H1 (cell line): ENCODE measurements around the gene MBNL2. TPM values are rescaled to one million over a fixed set of nuclear protein-coding genes. Genes with fewer than 3 reads are reported as not detected.
A peak's percentile ranks its signal among the peaks of the same experiment; 100 is the strongest.

Experiments
- CTCF ChIA-PET: fragments of 300-600 bp; sonication (Branson Sonifier 250); formaldehyde crosslinking; loops from one replicate; lab custom pipeline; 2021; ENCODE audit not compliant: partially characterized antibody; lab: Charles Lee
- POLR2A ChIA-PET: fragments of 300-600 bp; sonication (Branson Sonifier 250); formaldehyde crosslinking; loops from one replicate; lab custom pipeline; 2021; ENCODE audit warnings: inconsistent platforms; ENCODE audit not compliant: partially characterized antibody; lab: Charles Lee
- DNase-seq, 2 experiments: peaks; one replicate each; pipeline versions ENCODE4 v3.0.0 to v3.0.0-alpha.2; 2010 to 2022; ENCODE audit warnings: low spot score in 2 of 2, low read depth in 1 of 2, mixed read lengths in 1 of 2
- FAIRE-seq: peaks from 2 replicates; lab custom pipeline; 2011; peaks lifted over from hg19 to GRCh38; lab: Jason Lieb, UNC
- H2AFZ ChIP-seq: 2 replicates; pipeline ENCODE4 v1.8.1; 2012; ENCODE audit warnings: low read length, inconsistent platforms
- H2AK5ac ChIP-seq: 2 replicates; pipeline ENCODE4 v1.6.1; 2013; ENCODE audit warnings: low read depth, low read length
- H2BK120ac ChIP-seq: replicated peaks from 2 replicates; pipeline ENCODE3; 2013; ENCODE audit warnings: low read depth, low read length, inconsistent platforms
- H2BK12ac ChIP-seq: 2 replicates; pipeline ENCODE4 v1.6.1; 2013; ENCODE audit warnings: low read depth, low read length
- H2BK15ac ChIP-seq: 2 replicates; pipeline ENCODE4 v1.6.1; 2013; ENCODE audit warnings: low read length
- H2BK20ac ChIP-seq: 2 replicates; pipeline ENCODE4 v1.6.1; 2013; ENCODE audit warnings: low read length
- H2BK5ac ChIP-seq: 2 replicates; pipeline ENCODE4 v1.6.1; 2013; ENCODE audit warnings: low read depth, low read length
- H3K14ac ChIP-seq: 2 replicates; pipeline ENCODE4 v1.6.1; 2013; ENCODE audit warnings: inconsistent platforms; ENCODE audit not compliant: insufficient read length
- H3K18ac ChIP-seq: 2 replicates; pipeline ENCODE4 v1.6.1; 2013; ENCODE audit warnings: low read length; ENCODE audit errors: extremely low read depth
- H3K23ac ChIP-seq: 2 replicates; pipeline ENCODE4 v1.6.1; 2013; ENCODE audit warnings: inconsistent platforms; ENCODE audit not compliant: insufficient read length
- H3K23me2 ChIP-seq: 2 replicates; pipeline ENCODE4 v1.6.1; 2013; ENCODE audit warnings: low read depth, low read length
- H3K27ac ChIP-seq: 2 replicates; pipeline ENCODE4 v1.6.1; 2011; ENCODE audit warnings: low read depth, low read length, inconsistent platforms
- H3K27me3 ChIP-seq, 4 experiments: replicated peaks in 1 of 4; 1 replicate in 1 of 4; 2 replicates in 3 of 4; pipeline versions ENCODE4 v1.6.1 to v1.8.1; 2011 to 2013; ENCODE audit warnings: low read length in 3 of 4, mild to moderate bottlenecking in 3 of 4, inconsistent platforms in 2 of 4, mixed read lengths in 2 of 4, moderate library complexity in 1 of 4; ENCODE audit not compliant: control insufficient read depth in 3 of 4, insufficient read depth in 3 of 4; ENCODE audit errors: extremely low read depth in 1 of 4
- H3K36me3 ChIP-seq, 4 experiments: 2 replicates each; pipeline versions ENCODE4 v1.6.1 to v1.8.1; 2011 to 2013; ENCODE audit warnings: mild to moderate bottlenecking in 4 of 4, low read length in 3 of 4, moderate library complexity in 2 of 4, control low read depth in 1 of 4, inconsistent platforms in 1 of 4; ENCODE audit not compliant: insufficient read depth in 4 of 4, control insufficient read depth in 2 of 4
- H3K4ac ChIP-seq: replicated peaks from 2 replicates; pipeline ENCODE3; 2013; ENCODE audit warnings: low read length, low read depth, mixed read lengths, inconsistent platforms; ENCODE audit not compliant: insufficient read length
- H3K4me1 ChIP-seq, 4 experiments: replicated peaks in 1 of 4; 1 replicate in 1 of 4; 2 replicates in 3 of 4; pipeline versions ENCODE4 v1.6.1 to v1.8.1; 2011 to 2013; ENCODE audit warnings: low read length in 3 of 4, inconsistent platforms in 2 of 4, mixed read lengths in 1 of 4; ENCODE audit not compliant: insufficient read depth in 4 of 4, control insufficient read depth in 3 of 4
- H3K4me2 ChIP-seq, 2 experiments: 2 replicates each; pipeline versions ENCODE4 v1.6.1 to v1.8.1; 2011 to 2013; ENCODE audit warnings: low read depth in 2 of 2, low read length in 2 of 2, control low read depth in 1 of 2, inconsistent platforms in 1 of 2, mild to moderate bottlenecking in 1 of 2; ENCODE audit not compliant: insufficient read depth in 1 of 2
- H3K4me3 ChIP-seq, 4 experiments: fragments of 200-600, 300-600 bp in 1 of 4; sonication (generic), shearing (Covaris generic), sonication (Bioruptor Twin) in 1 of 4; 2 replicates each; pipeline versions ENCODE4 v1.5.1 to v1.8.1; 2011 to 2016; ENCODE audit warnings: low read length in 4 of 4, low read depth in 3 of 4, control low read depth in 2 of 4, inconsistent platforms in 2 of 4, mild to moderate bottlenecking in 2 of 4, mixed read lengths in 1 of 4, moderate library complexity in 1 of 4; ENCODE audit not compliant: insufficient read depth in 2 of 4; ENCODE audit errors: extremely low read depth in 1 of 4
- H3K56ac ChIP-seq: replicated peaks from 2 replicates; pipeline ENCODE3; 2013; ENCODE audit warnings: low read depth, mild to moderate bottlenecking, mixed read lengths, low read length, inconsistent platforms; ENCODE audit not compliant: insufficient read length
- H3K79me1 ChIP-seq: 2 replicates; pipeline ENCODE4 v1.6.1; 2013; ENCODE audit warnings: low read depth, low read length, control low read depth
- H3K79me2 ChIP-seq, 2 experiments: 2 replicates each; pipeline versions ENCODE4 v1.6.1 to v1.8.1; 2012 to 2013; ENCODE audit warnings: low read length in 2 of 2, mild to moderate bottlenecking in 2 of 2, inconsistent platforms in 1 of 2; ENCODE audit not compliant: insufficient read depth in 2 of 2, control insufficient read depth in 1 of 2
- H3K9ac ChIP-seq, 4 experiments: replicated peaks in 1 of 4; 1 replicate in 1 of 4; 2 replicates in 3 of 4; pipeline versions ENCODE4 v1.6.1 to v1.8.1; 2011 to 2013; ENCODE audit warnings: low read depth in 3 of 4, low read length in 3 of 4, control low read depth in 2 of 4, mild to moderate bottlenecking in 2 of 4, moderate library complexity in 2 of 4, inconsistent platforms in 1 of 4; ENCODE audit errors: extremely low read depth in 1 of 4
- H3K9me3 ChIP-seq, 2 experiments: 2 replicates each; pipeline versions ENCODE4 v1.6.1 to v1.8.1; 2012 to 2013; ENCODE audit warnings: mild to moderate bottlenecking in 2 of 2, moderate library complexity in 2 of 2, control low read depth in 1 of 2, inconsistent platforms in 1 of 2, low read depth in 1 of 2, low read length in 1 of 2, mixed read lengths in 1 of 2; ENCODE audit not compliant: insufficient read depth in 2 of 2
- H4K20me1 ChIP-seq, 2 experiments: replicated peaks in 1 of 2; 2 replicates each; pipeline versions ENCODE3 to v1.8.1; 2011 to 2013; ENCODE audit warnings: inconsistent platforms in 2 of 2, low read length in 2 of 2, mild to moderate bottlenecking in 1 of 2; ENCODE audit not compliant: insufficient read depth in 2 of 2, control insufficient read depth in 1 of 2
- H4K5ac ChIP-seq: 2 replicates; pipeline ENCODE4 v1.6.1; 2013; ENCODE audit warnings: low read length, low read depth, mixed read lengths, inconsistent platforms; ENCODE audit not compliant: insufficient read length
- H4K8ac ChIP-seq: 2 replicates; pipeline ENCODE4 v1.8.0; 2013; ENCODE audit warnings: mild to moderate bottlenecking, moderate library complexity, low read length, inconsistent platforms; ENCODE audit not compliant: insufficient read depth; ENCODE audit errors: extremely low read depth
- H4K91ac ChIP-seq: replicated peaks from 2 replicates; pipeline ENCODE3; 2013; ENCODE audit warnings: low read length, mixed read lengths, inconsistent platforms; ENCODE audit not compliant: insufficient read length
- RAD21 ChIP-seq, 2 experiments: IDR thresholded peaks in 1 of 2; conservative IDR thresholded peaks in 1 of 2; 2 replicates each; pipeline ENCODE4 v1.6.1; 2011; ENCODE audit warnings: low read depth in 2 of 2, low read length in 2 of 2, improper control_type of control experiment in 1 of 2, inconsistent platforms in 1 of 2, mild to moderate bottlenecking in 1 of 2, moderate library complexity in 1 of 2
- SIRT6 ChIP-seq: IDR thresholded peaks from one replicate; pipeline ENCODE4 v1.7.1; 2012; ENCODE audit warnings: low read length, inconsistent platforms
- WGBS, 2 experiments: shearing (Covaris generic) in 1 of 2; methylation state at CpG; one replicate each; pipeline versions ENCODE4 v1.1.6 to v1.1.7; 2013 to 2015; ENCODE audit warnings: low lambda C conversion rate in 2 of 2, mixed read lengths in 2 of 2, inconsistent platforms in 1 of 2, low coverage in 1 of 2, missing lambda C conversion rate in 1 of 2; ENCODE audit not compliant: insufficient replicate concordance in 2 of 2, insufficient coverage in 1 of 2, insufficient read length in 1 of 2; ENCODE audit errors: extremely low coverage in 1 of 2, missing lambda C conversion rate in 1 of 2; 5-methylcytosine and 5-hydroxymethylcytosine counted together
- polyA plus RNA-seq, 7 experiments: library from polyadenylated mRNA; depleted of rRNA in 3 of 7; stranded (reverse) in 5 of 7; unstranded in 2 of 7; fragments of >200 nt in 5 of 7; fragments of 200-250 nt in 2 of 7; gene quantifications; 1 replicate in 5 of 7; 2 replicates in 1 of 7; 4 replicates in 1 of 7; pipeline versions ENCODE4 v1.2.1 to v1.2.3, GENCODE V29; 2011 to 2013; ENCODE audit warnings: missing spikeins in 2 of 7, mixed read lengths in 2 of 7
- total RNA-seq: library from RNA; stranded (reverse); fragmentation: NEBNext Ultra II Directional; extraction: Animal tissue kit (Norgen Biotek cat#: 25700); gene quantifications from 2 replicates; pipeline ENCODE4 v1.2.1, GENCODE V29; 2021
- TF ChIP-seq, protein P1 (sequence below), 3 experiments: IDR thresholded peaks; 1 replicate in 2 of 3; 2 replicates in 1 of 3; pipeline versions ENCODE4 v1.5.1 to v1.6.1; 2011; ENCODE audit warnings: low read length in 3 of 3, mild to moderate bottlenecking in 3 of 3, inconsistent platforms in 2 of 3, low read depth in 1 of 3, moderate library complexity in 1 of 3; ENCODE audit not compliant: insufficient read depth in 1 of 3; ENCODE audit errors: control extremely low read depth in 1 of 3

MBNL2 gene
- total and polyA plus RNA-seq, 2 of the 8 experiments (the other 6 are each of a cell fraction or from before 2014, with no cell fraction given) = 1.0 to 2.6 TPM

DNA sequence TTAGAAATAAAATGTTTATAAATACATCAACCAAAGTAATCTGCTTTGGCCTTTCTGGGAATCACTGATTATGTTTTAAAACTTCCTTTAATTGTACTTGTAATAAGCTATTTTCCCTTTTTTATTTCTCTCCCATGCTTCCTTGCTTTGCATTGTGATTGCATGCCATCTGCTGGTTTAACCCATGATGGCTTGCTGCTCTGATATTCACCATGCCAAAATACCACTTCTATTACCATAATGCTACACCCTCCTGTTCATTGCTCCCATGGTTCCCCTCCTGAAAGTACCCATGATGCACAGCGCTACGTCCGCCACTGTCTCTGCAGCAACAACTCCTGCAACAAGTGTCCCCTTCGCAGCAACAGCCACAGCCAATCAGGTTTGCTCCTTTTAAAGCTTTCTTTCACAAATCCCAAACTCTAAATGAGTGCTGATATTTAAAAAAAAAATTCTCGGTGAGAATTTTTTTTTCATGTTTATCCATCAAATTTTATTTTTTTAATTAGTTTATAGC, 144.1 kb downstream of the MBNL2 start:
- TF ChIP-seq, protein P1, sequence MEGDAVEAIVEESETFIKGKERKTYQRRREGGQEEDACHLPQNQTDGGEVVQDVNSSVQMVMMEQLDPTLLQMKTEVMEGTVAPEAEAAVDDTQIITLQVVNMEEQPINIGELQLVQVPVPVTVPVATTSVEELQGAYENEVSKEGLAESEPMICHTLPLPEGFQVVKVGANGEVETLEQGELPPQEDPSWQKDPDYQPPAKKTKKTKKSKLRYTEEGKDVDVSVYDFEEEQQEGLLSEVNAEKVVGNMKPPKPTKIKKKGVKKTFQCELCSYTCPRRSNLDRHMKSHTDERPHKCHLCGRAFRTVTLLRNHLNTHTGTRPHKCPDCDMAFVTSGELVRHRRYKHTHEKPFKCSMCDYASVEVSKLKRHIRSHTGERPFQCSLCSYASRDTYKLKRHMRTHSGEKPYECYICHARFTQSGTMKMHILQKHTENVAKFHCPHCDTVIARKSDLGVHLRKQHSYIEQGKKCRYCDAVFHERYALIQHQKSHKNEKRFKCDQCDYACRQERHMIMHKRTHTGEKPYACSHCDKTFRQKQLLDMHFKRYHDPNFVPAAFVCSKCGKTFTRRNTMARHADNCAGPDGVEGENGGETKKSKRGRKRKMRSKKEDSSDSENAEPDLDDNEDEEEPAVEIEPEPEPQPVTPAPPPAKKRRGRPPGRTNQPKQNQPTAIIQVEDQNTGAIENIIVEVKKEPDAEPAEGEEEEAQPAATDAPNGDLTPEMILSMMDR (IDR thresholded peaks at IDR 0.05; ENCODE audit: control extremely low read depth in 1 of 3, insufficient read depth in 1 of 3, low read depth in 1 of 3, low read length in 3 of 3) = peak in 1 of 3 experiments; percentile 18; a peak in 1 of 4 replicates
- no peak for TF ChIP-seq SIRT6
- peak; percentile 29 to 30; a peak in 3 of 4 replicates for TF ChIP-seq RAD21 (IDR thresholded peaks at IDR 0.05 in 1 of 2, conservative IDR thresholded peaks at IDR 0.05 in 1 of 2; ENCODE audit: low read depth in 2 of 2, low read length in 2 of 2)
- TF ChIP-seq, all 59 proteins: peak for 2
- Histone ChIP-seq H3K56ac (no peak overlapping the region), H3K23me2 (no peaks in the 10 kb centered on the region; the same call in 1 of the 2 replicates), H3K4me1 (peaks cover 0 to 5% (median 1%) of the 10 kb centered on the region in 4 experiments; a peak in 2 of 7 replicates), H3K79me2 (no peaks in the 10 kb centered on the region), H2AFZ (no peak overlapping the region), H4K20me1 (no peaks in the 10 kb centered on the region), H3K4me3 (no peak overlapping the region), H3K4ac (no peak overlapping the region), H3K23ac (no peak overlapping the region), H2BK12ac (no peak overlapping the region), H3K27ac (no peak overlapping the region), H3K18ac (no peak overlapping the region), H3K9me3 (no peaks in the 10 kb centered on the region), H4K8ac (peak overlapping the region; percentile 68; the same call in 1 of the 2 replicates), H2BK15ac (no peak overlapping the region), H4K91ac (no peak overlapping the region), H3K4me2 (no peak overlapping the region), H3K14ac (no peak overlapping the region), H2BK20ac (no peak overlapping the region), H3K79me1 (no peaks in the 10 kb centered on the region), H3K27me3 (no peaks in the 10 kb centered on the region), H3K36me3 (no peaks in the 10 kb centered on the region), H2BK5ac (no peak overlapping the region), H2BK120ac (no peak overlapping the region), H3K9ac (no peak overlapping the region), H2AK5ac (no peak overlapping the region), H4K5ac (no peak overlapping the region)
- DNase-seq (no peak), FAIRE-seq (no peak)
- WGBS, 2 experiments = 97% methylated on average over 5 of the region's 5 CpGs; no CpG with 5 or more reads in 1 of the 2 experiments
- ChIA-PET CTCF (interaction anchor here (0.8 to 4.1 kb wide), 7 partner anchors 15 to 359 kb away, joined by 3 to 21 read pairs (median 3); no protein-coding TSS in a partner anchor), POLR2A (no interaction called here)
